ENCODE data around the gene SEMA7A.

DNA sequence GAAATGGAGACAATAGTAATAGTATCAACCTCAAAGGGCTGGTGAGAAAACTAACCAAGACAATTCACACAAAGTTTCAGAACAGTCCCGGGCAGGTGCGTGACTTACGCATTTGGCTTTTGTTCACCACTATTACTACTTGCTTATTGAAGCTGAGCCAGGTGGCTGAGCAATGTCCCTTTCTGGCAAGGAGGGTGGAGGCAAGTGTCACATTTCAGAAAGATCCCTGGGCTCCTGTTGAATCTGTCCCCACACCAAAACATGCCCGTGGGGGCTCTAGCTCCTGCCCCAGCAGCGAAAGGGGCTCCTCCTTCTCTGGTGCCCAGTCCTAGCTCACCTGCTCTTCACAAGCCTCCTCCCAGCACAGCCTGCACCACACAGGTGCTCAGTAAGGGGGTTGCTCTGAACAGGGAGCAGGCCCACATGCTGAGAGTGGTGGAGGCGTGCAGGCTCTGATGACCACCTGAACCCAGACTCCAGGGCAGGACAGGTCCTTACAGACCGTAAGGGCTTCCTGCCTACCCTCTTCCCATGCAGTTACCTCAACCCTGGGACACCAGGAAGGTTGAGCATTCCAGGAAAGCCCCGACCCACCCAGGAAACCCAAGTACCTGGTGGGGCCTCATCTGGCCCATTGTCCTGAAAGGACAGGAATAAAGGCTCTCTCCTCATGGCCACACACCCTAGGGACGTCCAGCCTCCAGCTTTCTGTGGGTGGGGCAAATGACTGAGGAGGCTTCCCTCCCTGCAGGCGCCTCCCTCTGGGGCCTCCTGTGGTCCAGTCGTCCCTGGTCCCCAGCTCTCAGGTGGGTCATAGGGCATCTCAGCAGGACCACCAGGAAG is 32.6 kb downstream of the SEMA7A start:
- TF ChIP-seq, protein P1, sequence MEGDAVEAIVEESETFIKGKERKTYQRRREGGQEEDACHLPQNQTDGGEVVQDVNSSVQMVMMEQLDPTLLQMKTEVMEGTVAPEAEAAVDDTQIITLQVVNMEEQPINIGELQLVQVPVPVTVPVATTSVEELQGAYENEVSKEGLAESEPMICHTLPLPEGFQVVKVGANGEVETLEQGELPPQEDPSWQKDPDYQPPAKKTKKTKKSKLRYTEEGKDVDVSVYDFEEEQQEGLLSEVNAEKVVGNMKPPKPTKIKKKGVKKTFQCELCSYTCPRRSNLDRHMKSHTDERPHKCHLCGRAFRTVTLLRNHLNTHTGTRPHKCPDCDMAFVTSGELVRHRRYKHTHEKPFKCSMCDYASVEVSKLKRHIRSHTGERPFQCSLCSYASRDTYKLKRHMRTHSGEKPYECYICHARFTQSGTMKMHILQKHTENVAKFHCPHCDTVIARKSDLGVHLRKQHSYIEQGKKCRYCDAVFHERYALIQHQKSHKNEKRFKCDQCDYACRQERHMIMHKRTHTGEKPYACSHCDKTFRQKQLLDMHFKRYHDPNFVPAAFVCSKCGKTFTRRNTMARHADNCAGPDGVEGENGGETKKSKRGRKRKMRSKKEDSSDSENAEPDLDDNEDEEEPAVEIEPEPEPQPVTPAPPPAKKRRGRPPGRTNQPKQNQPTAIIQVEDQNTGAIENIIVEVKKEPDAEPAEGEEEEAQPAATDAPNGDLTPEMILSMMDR (IDR thresholded peaks at IDR 0.05) = no peak
- no peak for TF ChIP-seq POLR2A (IDR thresholded peaks at IDR 0.05)
